Pancreas (tissue), 10 donors: ENCODE results near the gene SLC12A3. TPM values are rescaled to one million over a fixed set of nuclear protein-coding genes. Genes with fewer than 3 reads are reported as not detected.

Experiments
- ATAC-seq, 4 donors: fragments of 200-7000 bp; cut with Tn5 transposase; one replicate each; pipeline versions ENCODE4 v1.8.0 to v1.9.1; 2020; ENCODE audit warnings: mild to moderate bottlenecking in 4 of 4, moderate library complexity in 4 of 4
- DNase-seq, 6 donors: peaks; one replicate each; pipeline ENCODE4 v3.0.0-alpha.2; 2020
- FAIRE-seq: peaks from 2 replicates; lab custom pipeline; 2012; peaks lifted over from hg19 to GRCh38; lab: Jason Lieb, UNC
- H3K27ac ChIP-seq, 4 donors: fragments of 200-600 bp; sonication (generic); 1 replicate in 3 of 4; 2 replicates in 1 of 4; pipeline versions ENCODE4 v1.5.0 to v1.8.0; 2020
- H3K27me3 ChIP-seq, 4 donors: fragments of 200-600 bp; one replicate each; pipeline ENCODE4 v1.8.0; 2021
- H3K36me3 ChIP-seq, 3 donors: fragments of 200-600 bp; sonication (generic) in 1 of 3; one replicate each; pipeline versions ENCODE4 v1.5.0 to v1.8.0; 2020 to 2021
- H3K4me1 ChIP-seq, 3 donors: fragments of 200-600 bp; one replicate each; pipeline ENCODE4 v1.8.0; 2021
- H3K4me3 ChIP-seq, 4 donors: fragments of 200-600 bp; sonication (generic) in 2 of 4; one replicate each; pipeline versions ENCODE4 v1.5.0 to v1.8.0; 2020 to 2021
- H3K9me3 ChIP-seq, 4 donors: fragments of 200-600 bp; one replicate each; pipeline ENCODE4 v1.8.0; 2021
- WGBS, 2 donors: extraction: QIAGEN DNeasy Blood & Tissue Kit; methylation state at CpG; one replicate each; pipeline ENCODE4 v1.1.7; 2013; 5-methylcytosine and 5-hydroxymethylcytosine counted together
- intact Hi-C, 3 donors: fragments of 100-400 bp; cut with DNase I; formaldehyde crosslinking; loops; one replicate each; pipeline versions ENCODE4 v1.11.1 to v1.14.2; 2022
- polyA plus RNA-seq, 2 donors: library from polyadenylated mRNA; stranded (reverse); fragments of 200-250 nt; gene quantifications; one replicate each; pipeline ENCODE4 v1.2.3, GENCODE V29; 2013
- total RNA-seq, 6 donors: library from RNA; stranded (reverse); fragmentation: NEBNext Ultra II Directional in 4 of 6; extraction: Animal tissue kit (Norgen Biotek cat#: 25700) in 4 of 6; gene quantifications; one replicate each; pipeline versions ENCODE4 v1.2.1 to v1.2.4, GENCODE V29; 2021 to 2023
- TF ChIP-seq, protein P1 (sequence below), 4 donors: fragments of 200-600 bp; sonication (generic) in 3 of 4; IDR thresholded peaks; one replicate each; pipeline versions ENCODE4 v1.5.0 to v1.8.0; 2021; ENCODE audit warnings: antibody characterized with exemption in 4 of 4
- donor health status: healthy with polysubstance abuse.
- donor health status: DM: no; HTN: no; CAD: no; lungs with moderate emphysema.
- donor health status: DM: no; HTN: no; CAD: no.
- donor health status: control.
- donor health status: control.
- donor health status: Bipolar disorder and iron deficiency.
- donor health status: DM: yes; HTN: yes; CAD: no.
- donor health status: DM: no; HTN: no; CAD: no.
- donor health status: DM: no; HTN: no; CAD: no.
- donor health status: DM: yes; HTN: yes; CAD: no.

Gene SLC12A3
- total and polyA plus RNA-seq, 8 donors: 0.04 to 0.12 (median 0.06) TPM; not detected in 1

DNA sequence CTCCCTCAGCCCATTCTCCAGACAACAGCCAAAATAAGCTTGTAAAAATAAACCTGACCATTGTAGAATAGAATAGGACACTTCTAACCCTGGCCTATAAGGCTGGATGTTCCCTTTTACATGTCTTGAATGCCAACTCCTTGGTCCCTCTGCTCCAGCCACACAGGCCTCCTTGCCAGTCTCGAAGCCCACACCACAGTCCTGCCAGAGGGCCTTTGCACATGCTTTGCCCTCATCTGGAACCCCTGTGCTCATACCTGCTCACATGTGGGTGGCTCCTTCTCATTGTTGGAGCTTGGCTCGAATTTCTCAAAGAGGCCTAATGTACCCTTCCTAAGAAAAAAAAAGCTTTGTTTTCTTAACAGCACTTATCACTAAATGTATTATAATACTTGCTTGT is 5.4 kb upstream of the SLC12A3 start:
- intact Hi-C loops: no loop called here
- Histone ChIP-seq H3K36me3 (no peaks in the 10 kb centered on the region), H3K27ac (no peak overlapping the region), H3K27me3 (no peaks in the 10 kb centered on the region), H3K4me1 (peaks cover 0 to 4% (median 0%) of the 10 kb centered on the region in 3 donors), H3K4me3 (no peak overlapping the region), H3K9me3 (no peaks in the 10 kb centered on the region)
- ATAC-seq (no peak), DNase-seq (no peak), FAIRE-seq (no peak)
- 84 to 89% methylated on average over 2 of the region's 2 CpGs for WGBS, 2 donors
- TF ChIP-seq, protein P1, sequence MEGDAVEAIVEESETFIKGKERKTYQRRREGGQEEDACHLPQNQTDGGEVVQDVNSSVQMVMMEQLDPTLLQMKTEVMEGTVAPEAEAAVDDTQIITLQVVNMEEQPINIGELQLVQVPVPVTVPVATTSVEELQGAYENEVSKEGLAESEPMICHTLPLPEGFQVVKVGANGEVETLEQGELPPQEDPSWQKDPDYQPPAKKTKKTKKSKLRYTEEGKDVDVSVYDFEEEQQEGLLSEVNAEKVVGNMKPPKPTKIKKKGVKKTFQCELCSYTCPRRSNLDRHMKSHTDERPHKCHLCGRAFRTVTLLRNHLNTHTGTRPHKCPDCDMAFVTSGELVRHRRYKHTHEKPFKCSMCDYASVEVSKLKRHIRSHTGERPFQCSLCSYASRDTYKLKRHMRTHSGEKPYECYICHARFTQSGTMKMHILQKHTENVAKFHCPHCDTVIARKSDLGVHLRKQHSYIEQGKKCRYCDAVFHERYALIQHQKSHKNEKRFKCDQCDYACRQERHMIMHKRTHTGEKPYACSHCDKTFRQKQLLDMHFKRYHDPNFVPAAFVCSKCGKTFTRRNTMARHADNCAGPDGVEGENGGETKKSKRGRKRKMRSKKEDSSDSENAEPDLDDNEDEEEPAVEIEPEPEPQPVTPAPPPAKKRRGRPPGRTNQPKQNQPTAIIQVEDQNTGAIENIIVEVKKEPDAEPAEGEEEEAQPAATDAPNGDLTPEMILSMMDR (IDR thresholded peaks at IDR 0.05): no peak

GRCh38 chr16:56860226-56861020 is 4.6 kb upstream of the SLC12A3 start:
- Histone ChIP-seq H3K4me3 (no peak overlapping the region), H3K9me3 (no peaks in the 10 kb centered on the region), H3K27ac (peak overlapping the region; percentile 19 to 42 (median 30)), H3K36me3 (no peaks in the 10 kb centered on the region), H3K4me1 (peaks cover 0 to 4% (median 0%) of the 10 kb centered on the region in 3 donors), H3K27me3 (no peaks in the 10 kb centered on the region)
- intact Hi-C loops: no loop called here
- peak in 2 of 4 donors; percentile 18 to 40 for ATAC-seq
- TF ChIP-seq, protein P1 (IDR thresholded peaks at IDR 0.05): no peak
- no peak for FAIRE-seq
- 75% methylated on average over 9 of the region's 9 CpGs for WGBS, 2 donors
- no peak for DNase-seq

GRCh38 chr16:56861092-56861610 is 3.9 kb upstream of the SLC12A3 start:
- WGBS, 2 donors: 13 to 19% methylated on average over 3 of the region's 3 CpGs
- intact Hi-C loops: no loop called here
- no peak for FAIRE-seq
- TF ChIP-seq, protein P1 (IDR thresholded peaks at IDR 0.05): no peak
- Histone ChIP-seq H3K4me1 (peaks cover 0 to 4% (median 0%) of the 10 kb centered on the region in 3 donors), H3K27ac (peak overlapping the region; percentile 19 to 42 (median 30)), H3K4me3 (no peak overlapping the region), H3K36me3 (no peaks in the 10 kb centered on the region), H3K27me3 (no peaks in the 10 kb centered on the region), H3K9me3 (no peaks in the 10 kb centered on the region)
- ATAC-seq: peak; percentile 9 to 42 (median 34)
- peak in 1 of 6 donors; percentile 42 for DNase-seq

GRCh38 chr16:56861756-56862155 is 3.3 kb upstream of the SLC12A3 start:
- peaks cover 0 to 4% (median 0%) of the 10 kb centered on the region in 3 donors for H3K4me1 ChIP-seq
- H3K27me3 ChIP-seq: no peaks in the 10 kb centered on the region
- DNase-seq (no peak), ATAC-seq (no peak), FAIRE-seq (no peak)
- no peaks in the 10 kb centered on the region for H3K36me3 ChIP-seq
- 94 to 95% methylated on average over 8 of the region's 8 CpGs for WGBS, 2 donors
- no peak overlapping the region for H3K4me3 ChIP-seq
- H3K9me3 ChIP-seq: no peaks in the 10 kb centered on the region
- intact Hi-C loops: no loop called here
- TF ChIP-seq, protein P1 (IDR thresholded peaks at IDR 0.05): no peak
- no peak overlapping the region for H3K27ac ChIP-seq

GRCh38 chr16:56862776-56863175 is 2.2 kb upstream of the SLC12A3 start:
- H3K36me3 ChIP-seq: no peaks in the 10 kb centered on the region
- DNase-seq (no peak), ATAC-seq (peak in 1 of 4 donors; percentile 22), FAIRE-seq (no peak)
- H3K4me1 ChIP-seq: peaks cover 0 to 12% (median 0%) of the 10 kb centered on the region in 3 donors
- 87 to 94% methylated on average over 5 of the region's 5 CpGs for WGBS, 2 donors
- H3K27me3 ChIP-seq: no peaks in the 10 kb centered on the region
- intact Hi-C loops: no loop called here
- TF ChIP-seq, protein P1 (IDR thresholded peaks at IDR 0.05): no peak
- no peaks in the 10 kb centered on the region for H3K9me3 ChIP-seq
- no peak overlapping the region for H3K27ac ChIP-seq
- no peak overlapping the region for H3K4me3 ChIP-seq
